GM12872 (cell line): Measurements from ENCODE around the gene TBC1D22A.

ENCODE experiments used
- CTCF ChIP-seq: IDR thresholded peaks from 3 replicates; pipeline ENCODE4 v1.5.1; 2011; ENCODE audit warnings: low read depth, mild to moderate bottlenecking, low read length, moderate library complexity; ENCODE audit not compliant: insufficient read depth

TBC1D22A gene

GRCh38 chr22:47042116-47042825 lies 279.8 kb downstream of the TBC1D22A start:
- TF ChIP-seq CTCF = no peak

- no peak for TF ChIP-seq CTCF
Measured at GRCh38 chr22:47042861-47043496, 280.5 kb downstream of the TBC1D22A start.

- no peak for TF ChIP-seq CTCF
Measured at GRCh38 chr22:47043835-47044721, 281.6 kb downstream of the TBC1D22A start.

- no peak for TF ChIP-seq CTCF
Measured at GRCh38 chr22:47044722-47045535, 282.5 kb downstream of the TBC1D22A start.

- no peak for TF ChIP-seq CTCF
Measured at GRCh38 chr22:47045691-47046410, 283.4 kb downstream of the TBC1D22A start.

- no peak for TF ChIP-seq CTCF
Measured at GRCh38 chr22:47046411-47047065, 284.1 kb downstream of the TBC1D22A start.
